Activated CD8-positive, alpha-beta memory T cell treated with anti-CD3 and anti-CD28 coated beads, Interleukin-2, amount 10 ng/mL, durations not matched to agents 7 days and 5 days (primary cell): ENCODE data around the gene AGAP1. TPM values are rescaled to one million over a fixed set of nuclear protein-coding genes. Genes with fewer than 3 reads are reported as not detected.
"Not testable (repeated sequence)": the region's sequence is repeated elsewhere in the genome, so short reads cannot be mapped to it uniquely, and the experiment has no call there.

ENCODE experiments used
- ATAC-seq: fragments of 150-1000 bp; cut with Tn5 transposase; one replicate; pipeline ENCODE4 v1.10.0; 2021; ENCODE audit warnings: moderate library complexity
- CTCF ChIA-PET: fragments of 350-600 bp; sonication (Branson Sonifier 250); formaldehyde crosslinking; loops from one replicate; lab custom pipeline; 2021; ENCODE audit warnings: antibody characterized with exemption; lab: Charles Lee
- DNase-seq: peaks from one replicate; pipeline ENCODE4 v3.0.0-alpha.2; 2020
- H3K27ac Mint-ChIP-seq: one replicate; pipeline ENCODE4 v1.8.0; 2021; ENCODE audit warnings: mild to moderate bottlenecking, mixed read lengths
- H3K27me3 Mint-ChIP-seq: one replicate; pipeline ENCODE4 v1.8.0; 2021; ENCODE audit warnings: mixed read lengths
- H3K36me3 Mint-ChIP-seq: one replicate; pipeline ENCODE4 v1.8.0; 2021; ENCODE audit warnings: mild to moderate bottlenecking, mixed read lengths
- H3K4me1 Mint-ChIP-seq: one replicate; pipeline ENCODE4 v1.8.0; 2021; ENCODE audit warnings: mixed read lengths
- H3K4me3 Mint-ChIP-seq: one replicate; pipeline ENCODE4 v1.8.0; 2021; ENCODE audit warnings: mild to moderate bottlenecking, moderate library complexity, mixed read lengths
- H3K9me3 Mint-ChIP-seq: one replicate; pipeline ENCODE4 v1.8.0; 2022; ENCODE audit warnings: low read depth, mixed read lengths
- total RNA-seq, 2 experiments: library from RNA; stranded (reverse); gene quantifications; one replicate each; pipeline ENCODE4 v1.2.3, GENCODE V29; 2021

Gene AGAP1
- total RNA-seq, 2 experiments from 2014 or later = 0.75 to 1.8 TPM

- Mint-ChIP-seq H3K9me3 (no peaks in the 10 kb centered on the region), H3K27me3 (no peaks in the 10 kb centered on the region), H3K36me3 (no peaks in the 10 kb centered on the region), H3K4me1 (no peaks in the 10 kb centered on the region), H3K27ac (no peak overlapping the region), H3K4me3 (no peak overlapping the region)
- no peak for DNase-seq
- CTCF ChIA-PET = no interaction called here
- no peak for ATAC-seq
Measured at GRCh38 chr2:236136538-236136937, 642.7 kb downstream of the AGAP1 start.

GRCh38 chr2:236137066-236137465, 643.2 kb downstream of the AGAP1 start:
- Mint-ChIP-seq H3K27ac (no peak overlapping the region), H3K27me3 (no peaks in the 10 kb centered on the region), H3K4me1 (no peaks in the 10 kb centered on the region), H3K9me3 (no peaks in the 10 kb centered on the region), H3K4me3 (no peak overlapping the region), H3K36me3 (no peaks in the 10 kb centered on the region)
- no peak for ATAC-seq
- CTCF ChIA-PET = no interaction called here
- DNase-seq = no peak

- H3K9me3 Mint-ChIP-seq, CTCF ChIA-PET, H3K4me3 Mint-ChIP-seq, H3K4me1 Mint-ChIP-seq, ATAC-seq, DNase-seq, H3K27ac Mint-ChIP-seq, H3K36me3 Mint-ChIP-seq, H3K27me3 Mint-ChIP-seq: not testable (repeated sequence)
Measured at GRCh38 chr2:236141616-236142015, 647.8 kb downstream of the AGAP1 start.

- no peaks in the 10 kb centered on the region for H3K27me3 Mint-ChIP-seq
- H3K4me3 Mint-ChIP-seq = no peak overlapping the region
- ATAC-seq (no peak), DNase-seq (no peak)
- H3K27ac Mint-ChIP-seq = no peak overlapping the region
- CTCF ChIA-PET = no interaction called here
- no peaks in the 10 kb centered on the region for H3K36me3 Mint-ChIP-seq
- H3K9me3 Mint-ChIP-seq = no peaks in the 10 kb centered on the region
- H3K4me1 Mint-ChIP-seq = no peaks in the 10 kb centered on the region
Measured at GRCh38 chr2:236143811-236144210, 650.0 kb downstream of the AGAP1 start.

- H3K27ac Mint-ChIP-seq = no peak overlapping the region
- H3K36me3 Mint-ChIP-seq = no peaks in the 10 kb centered on the region
- CTCF ChIA-PET = no interaction called here
- no peaks in the 10 kb centered on the region for H3K27me3 Mint-ChIP-seq
- no peak overlapping the region for H3K4me3 Mint-ChIP-seq
- ATAC-seq = no peak
- H3K4me1 Mint-ChIP-seq = no peaks in the 10 kb centered on the region
- DNase-seq = no peak
- no peaks in the 10 kb centered on the region for H3K9me3 Mint-ChIP-seq
Measured at GRCh38 chr2:236146436-236146835, 652.6 kb downstream of the AGAP1 start.

- no peaks in the 10 kb centered on the region for H3K4me1 Mint-ChIP-seq
- H3K27me3 Mint-ChIP-seq = peaks cover 23% of the 10 kb centered on the region
- no peak overlapping the region for H3K4me3 Mint-ChIP-seq
- no peak overlapping the region for H3K27ac Mint-ChIP-seq
- ATAC-seq (no peak), DNase-seq (no peak)
- H3K36me3 Mint-ChIP-seq = no peaks in the 10 kb centered on the region
- CTCF ChIA-PET = no interaction called here
- no peaks in the 10 kb centered on the region for H3K9me3 Mint-ChIP-seq
Measured at GRCh38 chr2:236155406-236155805, 661.6 kb downstream of the AGAP1 start.

GRCh38 chr2:236156095-236156859, 662.4 kb downstream of the AGAP1 start:
- no peaks in the 10 kb centered on the region for H3K9me3 Mint-ChIP-seq
- peaks cover 31% of the 10 kb centered on the region for H3K27me3 Mint-ChIP-seq
- no peak overlapping the region for H3K27ac Mint-ChIP-seq
- CTCF ChIA-PET = no interaction called here
- DNase-seq (no peak), ATAC-seq (no peak)
- H3K4me1 Mint-ChIP-seq = no peaks in the 10 kb centered on the region
- H3K36me3 Mint-ChIP-seq = no peaks in the 10 kb centered on the region
- H3K4me3 Mint-ChIP-seq = no peak overlapping the region

GRCh38 chr2:236156860-236157194, 663.0 kb downstream of the AGAP1 start:
- Mint-ChIP-seq H3K27ac (no peak overlapping the region), H3K27me3 (peaks cover 37% of the 10 kb centered on the region), H3K4me3 (no peak overlapping the region), H3K9me3 (no peaks in the 10 kb centered on the region), H3K4me1 (no peaks in the 10 kb centered on the region), H3K36me3 (no peaks in the 10 kb centered on the region)
- ATAC-seq (no peak), DNase-seq (no peak)
- CTCF ChIA-PET = no interaction called here

GRCh38 chr2:236157366-236157765, 663.5 kb downstream of the AGAP1 start:
- no peak overlapping the region for H3K4me3 Mint-ChIP-seq
- peaks cover 42% of the 10 kb centered on the region for H3K27me3 Mint-ChIP-seq
- ATAC-seq = no peak
- H3K27ac Mint-ChIP-seq = no peak overlapping the region
- H3K4me1 Mint-ChIP-seq = no peaks in the 10 kb centered on the region
- no peaks in the 10 kb centered on the region for H3K36me3 Mint-ChIP-seq
- CTCF ChIA-PET = no interaction called here
- no peak for DNase-seq
- no peaks in the 10 kb centered on the region for H3K9me3 Mint-ChIP-seq

GRCh38 chr2:236157815-236158498, 664.1 kb downstream of the AGAP1 start:
- CTCF ChIA-PET = interaction anchor here (1.6 kb wide), 1 partner anchor 379 kb away, joined by 3 read pairs; no protein-coding TSS in a partner anchor
- Mint-ChIP-seq H3K4me3 (no peak overlapping the region), H3K27me3 (peaks cover 46% of the 10 kb centered on the region)

GRCh38 chr2:236158969-236159777, 665.3 kb downstream of the AGAP1 start:
- Mint-ChIP-seq H3K4me1 (no peaks in the 10 kb centered on the region), H3K27ac (no peak overlapping the region), H3K36me3 (no peaks in the 10 kb centered on the region), H3K4me3 (no peak overlapping the region), H3K27me3 (peaks cover 47% of the 10 kb centered on the region), H3K9me3 (no peaks in the 10 kb centered on the region)
- ATAC-seq (no peak), DNase-seq (no peak)
- CTCF ChIA-PET = interaction anchor here (1.6 kb wide), 1 partner anchor 380 kb away, joined by 3 read pairs; no protein-coding TSS in a partner anchor

More at GRCh38 chr2:236157815-236158498, 664.1 kb downstream of the AGAP1 start:
- Mint-ChIP-seq H3K27ac (no peak overlapping the region), H3K9me3 (no peaks in the 10 kb centered on the region), H3K4me1 (no peaks in the 10 kb centered on the region), H3K36me3 (no peaks in the 10 kb centered on the region)
- ATAC-seq = no peak
- DNase-seq = no peak

GRCh38 chr2:236159778-236160170, 665.9 kb downstream of the AGAP1 start:
- H3K27ac Mint-ChIP-seq = no peak overlapping the region
- DNase-seq (no peak), ATAC-seq (no peak)
- H3K36me3 Mint-ChIP-seq = no peaks in the 10 kb centered on the region
- H3K9me3 Mint-ChIP-seq = no peaks in the 10 kb centered on the region
- no peak overlapping the region for H3K4me3 Mint-ChIP-seq
- no peaks in the 10 kb centered on the region for H3K4me1 Mint-ChIP-seq
- H3K27me3 Mint-ChIP-seq = peaks cover 49% of the 10 kb centered on the region
- CTCF ChIA-PET = no interaction called here

- Mint-ChIP-seq H3K36me3 (no peaks in the 10 kb centered on the region), H3K27me3 (peaks cover 56% of the 10 kb centered on the region), H3K4me1 (no peaks in the 10 kb centered on the region), H3K4me3 (no peak overlapping the region), H3K9me3 (no peaks in the 10 kb centered on the region), H3K27ac (no peak overlapping the region)
- DNase-seq = no peak
- no peak for ATAC-seq
- CTCF ChIA-PET = no interaction called here
Measured at GRCh38 chr2:236160366-236161081, 666.7 kb downstream of the AGAP1 start.
